Neural progenitor cell (in vitro differentiated cells): Measurements from ENCODE around the gene TOLLIP.

Source experiments
- EZH2phosphoT487 ChIP-seq: fragments of 200-600 bp; sonication (generic); IDR thresholded peaks from 2 replicates; pipeline ENCODE4 v1.6.1; 2017; ENCODE audit warnings: antibody characterized with exemption
- TF ChIP-seq, protein P1 (sequence below): fragments of 200-600 bp; sonication (generic); IDR thresholded peaks from 2 replicates; pipeline ENCODE4 v1.5.1; 2017; ENCODE audit warnings: antibody characterized with exemption, mild to moderate bottlenecking

DNA sequence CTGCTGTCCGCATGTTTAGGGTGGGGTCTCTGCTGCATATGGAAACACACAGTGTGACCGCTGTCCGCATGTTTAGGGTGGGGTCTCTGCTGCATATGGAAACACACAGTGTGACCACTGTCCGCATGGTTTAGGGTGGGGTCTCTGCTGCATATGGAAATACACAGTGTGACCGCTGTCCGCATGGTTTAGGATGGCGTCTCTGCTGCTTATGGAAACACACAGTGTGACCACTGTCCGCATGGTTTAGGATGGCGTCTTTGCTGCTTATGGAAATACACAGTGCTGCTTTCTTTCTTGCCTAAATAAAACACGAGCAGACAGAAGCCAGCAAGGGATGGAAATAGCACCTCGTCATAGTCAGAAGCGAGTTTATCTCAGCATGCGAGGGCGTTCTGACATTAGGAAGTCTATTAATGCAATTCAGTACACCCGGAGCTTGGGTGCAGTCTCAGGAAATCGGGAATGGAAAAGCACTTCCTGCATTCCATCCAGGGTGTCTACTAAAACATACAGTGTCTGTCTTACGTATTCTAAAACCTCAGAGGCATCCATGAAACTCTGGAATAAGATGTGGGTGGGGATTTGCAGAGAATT, 32.6 kb upstream of the TOLLIP start:
- TF ChIP-seq EZH2phosphoT487 = no peak
- TF ChIP-seq, protein P1, sequence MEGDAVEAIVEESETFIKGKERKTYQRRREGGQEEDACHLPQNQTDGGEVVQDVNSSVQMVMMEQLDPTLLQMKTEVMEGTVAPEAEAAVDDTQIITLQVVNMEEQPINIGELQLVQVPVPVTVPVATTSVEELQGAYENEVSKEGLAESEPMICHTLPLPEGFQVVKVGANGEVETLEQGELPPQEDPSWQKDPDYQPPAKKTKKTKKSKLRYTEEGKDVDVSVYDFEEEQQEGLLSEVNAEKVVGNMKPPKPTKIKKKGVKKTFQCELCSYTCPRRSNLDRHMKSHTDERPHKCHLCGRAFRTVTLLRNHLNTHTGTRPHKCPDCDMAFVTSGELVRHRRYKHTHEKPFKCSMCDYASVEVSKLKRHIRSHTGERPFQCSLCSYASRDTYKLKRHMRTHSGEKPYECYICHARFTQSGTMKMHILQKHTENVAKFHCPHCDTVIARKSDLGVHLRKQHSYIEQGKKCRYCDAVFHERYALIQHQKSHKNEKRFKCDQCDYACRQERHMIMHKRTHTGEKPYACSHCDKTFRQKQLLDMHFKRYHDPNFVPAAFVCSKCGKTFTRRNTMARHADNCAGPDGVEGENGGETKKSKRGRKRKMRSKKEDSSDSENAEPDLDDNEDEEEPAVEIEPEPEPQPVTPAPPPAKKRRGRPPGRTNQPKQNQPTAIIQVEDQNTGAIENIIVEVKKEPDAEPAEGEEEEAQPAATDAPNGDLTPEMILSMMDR = no peak
